ENCODE data around the gene IRAK1. TPM values are rescaled to one million over a fixed set of nuclear protein-coding genes. Genes with fewer than 3 reads are reported as not detected.
A peak's percentile ranks its signal among the peaks of the same experiment; 100 is the strongest.
"Not testable (repeated sequence)": the region's sequence is repeated elsewhere in the genome, so short reads cannot be mapped to it uniquely, and the experiment has no call there.

The IRAK1 gene
- total and polyA plus RNA-seq, 10 of the 15 experiments (the other 5 are each of a cell fraction or from before 2014, with no cell fraction given): 4.2 to 136 (median 39.5) TPM

DNA sequence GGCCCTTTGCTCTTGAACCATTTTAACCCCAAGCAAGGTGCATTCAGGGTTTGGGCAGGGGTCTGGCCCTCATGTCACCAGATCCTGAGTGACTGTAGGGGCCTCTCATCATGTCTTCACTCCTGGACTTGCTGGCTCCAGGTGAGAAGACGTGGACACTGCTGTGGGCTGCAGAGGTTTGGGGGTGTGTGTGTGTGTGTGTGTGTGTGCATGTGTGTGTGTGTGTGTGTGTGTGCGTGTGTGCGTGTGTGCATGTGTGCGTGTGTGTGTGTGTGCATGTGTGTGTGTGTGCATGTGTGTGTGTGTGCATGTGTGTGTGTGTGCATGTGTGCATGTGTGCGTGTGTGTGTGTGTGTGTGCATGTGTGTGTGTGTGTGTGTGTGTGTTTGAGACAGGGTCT, 25.3 kb downstream of the IRAK1 start:
- H3K9me3 ChIP-seq (replicated peaks; ENCODE audit: control insufficient read depth, insufficient read depth, low read length); H3K79me2 ChIP-seq (ENCODE audit: control insufficient read depth, insufficient read depth, low read length); H3K4me3 ChIP-seq; H3K36me3 ChIP-seq (ENCODE audit: control insufficient read depth in 2 of 2, insufficient read depth in 2 of 2, low read length in 1 of 2); H3K27ac ChIP-seq (ENCODE audit: control insufficient read depth, insufficient read depth); BruUV-seq (replicated peaks); DNase-seq (ENCODE audit: low read depth, low spot score); H3K4me2 ChIP-seq (ENCODE audit: control insufficient read depth, insufficient read depth); intact Hi-C loops (cut with micrococcal nuclease; ENCODE audit: unreplicated experiment); POLR2A ChIA-PET; CTCF ChIA-PET; FAIRE-seq; SMC1A ChIA-PET (ENCODE audit: uncharacterized antibody, unreplicated experiment); H3K9ac ChIP-seq (ENCODE audit: control insufficient read depth, insufficient read depth, low read length); H3K27me3 ChIP-seq (replicated peaks in 1 of 2; ENCODE audit: control insufficient read depth in 2 of 2, insufficient read depth in 2 of 2, low read length in 1 of 2); H3K4me1 ChIP-seq (ENCODE audit: control insufficient read depth, insufficient read depth, low read length); H2AFZ ChIP-seq (ENCODE audit: control insufficient read depth, low read depth, low read length); H4K20me1 ChIP-seq (ENCODE audit: control insufficient read depth, insufficient read depth); RAD21 ChIA-PET (ENCODE audit: unreplicated experiment); ATAC-seq; in situ Hi-C loops (cut with MboI): not testable (repeated sequence)
- WGBS (ENCODE audit: insufficient coverage, insufficient replicate concordance, low lambda C conversion rate, missing lambda C conversion rate): 100% methylated on average over 1 of the region's 5 CpGs
- TF ChIP-seq, protein P1, sequence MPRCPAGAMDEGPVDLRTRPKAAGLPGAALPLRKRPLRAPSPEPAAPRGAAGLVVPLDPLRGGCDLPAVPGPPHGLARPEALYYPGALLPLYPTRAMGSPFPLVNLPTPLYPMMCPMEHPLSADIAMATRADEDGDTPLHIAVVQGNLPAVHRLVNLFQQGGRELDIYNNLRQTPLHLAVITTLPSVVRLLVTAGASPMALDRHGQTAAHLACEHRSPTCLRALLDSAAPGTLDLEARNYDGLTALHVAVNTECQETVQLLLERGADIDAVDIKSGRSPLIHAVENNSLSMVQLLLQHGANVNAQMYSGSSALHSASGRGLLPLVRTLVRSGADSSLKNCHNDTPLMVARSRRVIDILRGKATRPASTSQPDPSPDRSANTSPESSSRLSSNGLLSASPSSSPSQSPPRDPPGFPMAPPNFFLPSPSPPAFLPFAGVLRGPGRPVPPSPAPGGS (IDR thresholded peaks at IDR 0.05; ENCODE audit: borderline replicate concordance, insufficient read depth, low read depth, low read length, poor library complexity, severe bottlenecking): peak; percentile 62

DNA sequence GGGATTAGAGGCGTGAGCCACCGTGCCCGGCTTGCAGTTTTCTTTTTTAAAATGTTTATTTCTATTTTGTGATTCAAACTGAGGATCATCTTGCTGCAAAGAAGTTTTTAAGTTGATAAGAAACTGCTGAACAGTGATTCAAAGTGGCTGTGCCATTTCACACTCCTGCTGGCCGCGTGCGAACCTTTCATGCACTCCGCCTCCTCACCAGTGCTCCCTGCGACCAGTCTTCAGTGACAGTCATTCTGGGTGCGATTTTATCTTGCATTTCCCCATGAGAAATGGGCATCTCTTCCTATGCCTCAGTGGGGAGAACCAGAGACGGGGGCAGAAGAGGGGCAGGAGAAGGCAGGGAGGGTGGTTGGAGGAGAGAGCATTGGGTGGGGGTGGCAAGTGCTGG, 25.7 kb downstream of the IRAK1 start:
- intact Hi-C loops (cut with micrococcal nuclease; ENCODE audit: unreplicated experiment): no loop called here
- no peak for DNase-seq (ENCODE audit: low read depth, low spot score)
- H2AFZ ChIP-seq (ENCODE audit: control insufficient read depth, low read depth, low read length): no peak overlapping the region
- no peak overlapping the region for H3K27ac ChIP-seq (ENCODE audit: control insufficient read depth, insufficient read depth)
- H3K9ac ChIP-seq (ENCODE audit: control insufficient read depth, insufficient read depth, low read length): no peak overlapping the region
- ChIA-PET SMC1A (ENCODE audit: uncharacterized antibody, unreplicated experiment) (no interaction called here), CTCF (no interaction called here), POLR2A (no interaction called here), RAD21 (ENCODE audit: unreplicated experiment) (no interaction called here)
- no peaks in the 10 kb centered on the region for H3K27me3 ChIP-seq (replicated peaks in 1 of 2; ENCODE audit: control insufficient read depth in 2 of 2, insufficient read depth in 2 of 2, low read length in 1 of 2)
- no peak for TF ChIP-seq MEF2A (IDR thresholded peaks at IDR 0.05; ENCODE audit: insufficient read depth, low read depth, low read length)
- TF ChIP-seq, protein P2, sequence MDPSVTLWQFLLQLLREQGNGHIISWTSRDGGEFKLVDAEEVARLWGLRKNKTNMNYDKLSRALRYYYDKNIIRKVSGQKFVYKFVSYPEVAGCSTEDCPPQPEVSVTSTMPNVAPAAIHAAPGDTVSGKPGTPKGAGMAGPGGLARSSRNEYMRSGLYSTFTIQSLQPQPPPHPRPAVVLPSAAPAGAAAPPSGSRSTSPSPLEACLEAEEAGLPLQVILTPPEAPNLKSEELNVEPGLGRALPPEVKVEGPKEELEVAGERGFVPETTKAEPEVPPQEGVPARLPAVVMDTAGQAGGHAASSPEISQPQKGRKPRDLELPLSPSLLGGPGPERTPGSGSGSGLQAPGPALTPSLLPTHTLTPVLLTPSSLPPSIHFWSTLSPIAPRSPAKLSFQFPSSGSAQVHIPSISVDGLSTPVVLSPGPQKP (IDR thresholded peaks at IDR 0.05; ENCODE audit: low read depth, low read length): no peak
- TF ChIP-seq GABPA (IDR thresholded peaks at IDR 0.05; ENCODE audit: low read depth): no peak
- TF ChIP-seq SP1 (IDR thresholded peaks at IDR 0.05; ENCODE audit: low read depth, low read length): no peak
- no peak for TF ChIP-seq POU2F2 (IDR thresholded peaks at IDR 0.05; ENCODE audit: borderline replicate concordance, low read depth, low read length)
- TF ChIP-seq, protein P3, sequence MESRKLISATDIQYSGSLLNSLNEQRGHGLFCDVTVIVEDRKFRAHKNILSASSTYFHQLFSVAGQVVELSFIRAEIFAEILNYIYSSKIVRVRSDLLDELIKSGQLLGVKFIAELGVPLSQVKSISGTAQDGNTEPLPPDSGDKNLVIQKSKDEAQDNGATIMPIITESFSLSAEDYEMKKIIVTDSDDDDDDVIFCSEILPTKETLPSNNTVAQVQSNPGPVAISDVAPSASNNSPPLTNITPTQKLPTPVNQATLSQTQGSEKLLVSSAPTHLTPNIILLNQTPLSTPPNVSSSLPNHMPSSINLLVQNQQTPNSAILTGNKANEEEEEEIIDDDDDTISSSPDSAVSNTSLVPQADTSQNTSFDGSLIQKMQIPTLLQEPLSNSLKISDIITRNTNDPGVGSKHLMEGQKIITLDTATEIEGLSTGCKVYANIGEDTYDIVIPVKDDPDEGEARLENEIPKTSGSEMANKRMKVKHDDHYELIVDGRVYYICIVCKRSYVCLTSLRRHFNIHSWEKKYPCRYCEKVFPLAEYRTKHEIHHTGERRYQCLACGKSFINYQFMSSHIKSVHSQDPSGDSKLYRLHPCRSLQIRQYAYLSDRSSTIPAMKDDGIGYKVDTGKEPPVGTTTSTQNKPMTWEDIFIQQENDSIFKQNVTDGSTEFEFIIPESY (IDR thresholded peaks at IDR 0.05): no peak
- TF ChIP-seq RB1 (IDR thresholded peaks at IDR 0.05; ENCODE audit: borderline replicate concordance): no peak
- TF ChIP-seq ZNF207 (IDR thresholded peaks at IDR 0.05; ENCODE audit: borderline replicate concordance): no peak
- TF ChIP-seq ZNF24 (IDR thresholded peaks at IDR 0.05): no peak
- TF ChIP-seq BCL11A (IDR thresholded peaks at IDR 0.05; ENCODE audit: low read depth, low read length): no peak
- no peak for TF ChIP-seq FOXM1 (IDR thresholded peaks at IDR 0.05; ENCODE audit: low read depth, low read length)
- no peak for TF ChIP-seq SMARCA5 (IDR thresholded peaks at IDR 0.05)
- no peak for TF ChIP-seq PML (IDR thresholded peaks at IDR 0.05; ENCODE audit: low read length)
- TF ChIP-seq PAX8 (IDR thresholded peaks at IDR 0.05): no peak
- no TSS peak for BruUV-seq (replicated peaks)
- FAIRE-seq: no peak
- H3K4me1 ChIP-seq (ENCODE audit: control insufficient read depth, insufficient read depth, low read length): no peaks in the 10 kb centered on the region
- no peaks in the 10 kb centered on the region for H3K36me3 ChIP-seq (ENCODE audit: control insufficient read depth in 2 of 2, insufficient read depth in 2 of 2, low read length in 1 of 2)
- no peak overlapping the region for H3K4me3 ChIP-seq
- H3K79me2 ChIP-seq (ENCODE audit: control insufficient read depth, insufficient read depth, low read length): no peaks in the 10 kb centered on the region
- no peaks in the 10 kb centered on the region; the same call in 2 of the 3 replicates for H3K9me3 ChIP-seq (replicated peaks; ENCODE audit: control insufficient read depth, insufficient read depth, low read length)
- no peak for ATAC-seq
- 64% methylated on average over 10 of the region's 10 CpGs for WGBS (ENCODE audit: insufficient coverage, insufficient replicate concordance, low lambda C conversion rate, missing lambda C conversion rate)
- in situ Hi-C loops (cut with MboI): no loop called here
- H3K4me2 ChIP-seq (ENCODE audit: control insufficient read depth, insufficient read depth): no peak overlapping the region
- no peaks in the 10 kb centered on the region for H4K20me1 ChIP-seq (ENCODE audit: control insufficient read depth, insufficient read depth)
